AG09319 (cell line): ENCODE data around the gene KIAA1549.

ENCODE experiments used
- DNase-seq: peaks from one replicate; pipeline ENCODE4 v3.0.0-alpha.2; 2010; ENCODE audit warnings: low read depth; ENCODE audit errors: extremely low read depth
- TF ChIP-seq, protein P1 (sequence below): IDR thresholded peaks from 2 replicates; pipeline ENCODE4 v1.5.1; 2011; ENCODE audit warnings: low read depth, mild to moderate bottlenecking, inconsistent platforms, low read length, moderate library complexity

The KIAA1549 gene

DNA sequence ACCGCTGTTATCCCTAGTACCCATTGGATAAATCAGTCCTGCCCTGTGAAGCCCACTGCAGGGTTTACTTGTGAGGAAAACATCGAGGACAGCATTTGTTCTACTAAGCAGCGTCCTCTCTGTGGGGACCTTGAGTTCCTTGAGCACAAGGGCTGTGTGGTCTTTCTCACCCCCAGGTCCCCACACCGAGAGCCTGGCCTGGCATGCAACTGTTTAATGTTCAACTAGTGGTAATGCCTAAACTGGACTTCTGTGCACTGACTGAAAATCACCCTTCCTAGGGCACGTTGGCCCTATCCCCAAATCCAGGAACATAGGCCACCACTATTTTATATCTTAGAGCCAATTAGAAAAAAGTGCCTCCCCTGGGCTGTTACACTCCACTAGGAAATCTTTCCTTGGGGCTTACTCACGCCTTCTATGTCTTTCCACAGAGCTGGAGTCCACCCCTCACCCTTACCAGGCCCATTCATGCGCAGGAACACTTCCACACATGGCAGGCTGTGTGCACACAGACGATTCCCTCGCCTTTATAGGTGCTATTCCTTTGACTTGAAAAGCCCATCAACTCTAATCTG lies 185.1 kb downstream of the KIAA1549 start:
- TF ChIP-seq, protein P1, sequence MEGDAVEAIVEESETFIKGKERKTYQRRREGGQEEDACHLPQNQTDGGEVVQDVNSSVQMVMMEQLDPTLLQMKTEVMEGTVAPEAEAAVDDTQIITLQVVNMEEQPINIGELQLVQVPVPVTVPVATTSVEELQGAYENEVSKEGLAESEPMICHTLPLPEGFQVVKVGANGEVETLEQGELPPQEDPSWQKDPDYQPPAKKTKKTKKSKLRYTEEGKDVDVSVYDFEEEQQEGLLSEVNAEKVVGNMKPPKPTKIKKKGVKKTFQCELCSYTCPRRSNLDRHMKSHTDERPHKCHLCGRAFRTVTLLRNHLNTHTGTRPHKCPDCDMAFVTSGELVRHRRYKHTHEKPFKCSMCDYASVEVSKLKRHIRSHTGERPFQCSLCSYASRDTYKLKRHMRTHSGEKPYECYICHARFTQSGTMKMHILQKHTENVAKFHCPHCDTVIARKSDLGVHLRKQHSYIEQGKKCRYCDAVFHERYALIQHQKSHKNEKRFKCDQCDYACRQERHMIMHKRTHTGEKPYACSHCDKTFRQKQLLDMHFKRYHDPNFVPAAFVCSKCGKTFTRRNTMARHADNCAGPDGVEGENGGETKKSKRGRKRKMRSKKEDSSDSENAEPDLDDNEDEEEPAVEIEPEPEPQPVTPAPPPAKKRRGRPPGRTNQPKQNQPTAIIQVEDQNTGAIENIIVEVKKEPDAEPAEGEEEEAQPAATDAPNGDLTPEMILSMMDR: no peak
- no peak for DNase-seq

DNA sequence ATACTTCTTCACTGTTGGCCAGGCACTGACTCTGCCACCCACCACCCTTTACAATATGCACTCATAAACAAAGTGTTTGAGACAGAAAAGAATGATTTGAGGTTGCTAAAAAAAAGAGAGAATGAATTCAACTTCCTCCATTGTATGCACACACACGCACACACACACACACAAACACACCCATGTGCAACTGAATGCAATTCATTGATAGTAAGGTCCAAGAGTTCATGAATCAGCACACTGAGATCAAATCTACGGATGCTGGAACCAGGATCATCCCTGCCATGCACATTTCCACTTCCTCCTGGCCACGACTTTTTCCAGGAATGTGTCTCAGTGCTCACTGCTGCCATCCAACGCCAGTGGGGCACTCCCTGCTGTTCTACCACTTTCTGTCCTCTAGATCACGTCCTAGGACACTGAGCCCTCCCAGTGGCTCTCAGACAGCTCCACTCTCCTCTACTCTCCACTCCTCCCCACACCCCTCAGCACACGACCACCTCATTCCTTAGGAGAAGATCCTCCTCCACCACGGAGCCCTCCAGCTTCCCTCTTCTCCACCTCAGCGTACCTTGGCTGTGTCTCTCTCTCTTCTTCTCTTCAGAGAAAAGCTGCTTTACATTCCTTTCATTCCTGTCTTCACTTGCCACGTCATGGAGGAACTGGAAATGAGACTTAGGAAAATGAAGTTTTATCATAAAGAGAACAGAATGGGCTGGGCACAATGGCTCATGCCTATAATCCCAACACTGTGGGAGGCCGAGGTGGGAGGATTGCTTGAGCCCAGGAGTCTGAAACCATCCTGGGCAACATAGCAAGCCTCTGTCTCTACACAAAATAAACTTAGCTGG lies 195.4 kb downstream of the KIAA1549 start:
- TF ChIP-seq, protein P1: no peak

DNA sequence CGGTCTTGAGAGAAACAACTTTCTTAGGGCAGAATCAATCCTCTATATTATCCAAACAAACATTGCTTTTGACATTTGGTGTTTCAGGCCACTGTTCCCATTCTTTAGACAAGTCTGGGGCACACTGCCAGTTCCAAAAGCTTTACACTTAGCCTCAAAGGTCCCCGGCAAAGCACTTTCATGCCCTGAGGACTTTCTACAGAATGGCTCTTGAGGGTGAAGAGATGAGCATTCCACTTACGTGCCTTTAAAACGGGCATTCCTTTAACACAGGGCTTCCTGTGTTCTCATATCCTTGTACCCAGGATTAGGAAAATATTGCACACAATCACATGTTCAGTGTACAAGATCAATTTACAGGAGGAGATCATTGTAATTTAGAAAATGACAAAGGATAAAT lies 196.5 kb downstream of the KIAA1549 start:
- DNase-seq: no peak
- TF ChIP-seq, protein P1: no peak

More for the DNA sequence above, 195.4 kb downstream of the KIAA1549 start:
- no peak for DNase-seq
